ENCODE data around the gene PRKAR1B.
A peak's percentile ranks its signal among the peaks of the same experiment; 100 is the strongest.

The PRKAR1B gene

GRCh38 chr7:631291-631711 lies 95.8 kb downstream of the PRKAR1B start:
- Histone ChIP-seq H3K9me3 (peaks cover under 1% of the 10 kb centered on the region; the same call in 1 of the 2 replicates), H3K36me3 (no peaks in the 10 kb centered on the region), H3K4me2 (no peak overlapping the region), H3K27ac (no peak overlapping the region), H3K9ac (no peak overlapping the region), H3K4me3 (no peak overlapping the region), H3K27me3 (no peaks in the 10 kb centered on the region), H4K20me1 (peaks cover 13% of the 10 kb centered on the region), H3K4me1 (peaks cover 18% of the 10 kb centered on the region)
- TF ChIP-seq Cebpa-rat (IDR thresholded peaks at IDR 0.05) = no peak

GRCh38 chr7:630539-630938 lies 96.5 kb downstream of the PRKAR1B start:
- no peaks in the 10 kb centered on the region for H3K27me3 ChIP-seq
- H3K9me3 ChIP-seq = peaks cover 8% of the 10 kb centered on the region
- H3K36me3 ChIP-seq = no peaks in the 10 kb centered on the region
- H4K20me1 ChIP-seq = peaks cover 13% of the 10 kb centered on the region
- no peak overlapping the region for H3K4me2 ChIP-seq
- TF ChIP-seq Cebpa-rat (IDR thresholded peaks at IDR 0.05) = no peak
- no peak overlapping the region for H3K9ac ChIP-seq
- H3K4me3 ChIP-seq = no peak overlapping the region
- no peak overlapping the region for H3K27ac ChIP-seq
- H3K4me1 ChIP-seq = peaks cover 16% of the 10 kb centered on the region

- H4K20me1 ChIP-seq = peaks cover 13% of the 10 kb centered on the region
- H3K27ac ChIP-seq = no peak overlapping the region
- TF ChIP-seq Cebpa-rat (IDR thresholded peaks at IDR 0.05) = no peak
- H3K9ac ChIP-seq = no peak overlapping the region
- H3K36me3 ChIP-seq = no peaks in the 10 kb centered on the region
- H3K27me3 ChIP-seq = no peaks in the 10 kb centered on the region
- no peak overlapping the region for H3K4me2 ChIP-seq
- peaks cover 16% of the 10 kb centered on the region for H3K4me1 ChIP-seq
- H3K9me3 ChIP-seq = peaks cover 12% of the 10 kb centered on the region
- no peak overlapping the region for H3K4me3 ChIP-seq
Observed at GRCh38 chr7:630111-630511, 97.0 kb downstream of the PRKAR1B start.

- H4K20me1 ChIP-seq = peaks cover 13% of the 10 kb centered on the region
- no peak for TF ChIP-seq Cebpa-rat (IDR thresholded peaks at IDR 0.05)
- H3K4me3 ChIP-seq = no peak overlapping the region
- peak overlapping the region; percentile 88 for H3K4me2 ChIP-seq
- H3K9me3 ChIP-seq = peaks cover 25% of the 10 kb centered on the region
- H3K9ac ChIP-seq = no peak overlapping the region
- H3K27me3 ChIP-seq = no peaks in the 10 kb centered on the region
- peaks cover 17% of the 10 kb centered on the region for H3K4me1 ChIP-seq
- H3K27ac ChIP-seq = no peak overlapping the region
- H3K36me3 ChIP-seq = no peaks in the 10 kb centered on the region
Observed at GRCh38 chr7:628826-629225, 98.3 kb downstream of the PRKAR1B start.

GRCh38 chr7:628402-628763 lies 98.7 kb downstream of the PRKAR1B start:
- H3K4me2 ChIP-seq = peak overlapping the region; percentile 88
- no peak overlapping the region for H3K27ac ChIP-seq
- peaks cover 21% of the 10 kb centered on the region for H3K4me1 ChIP-seq
- no peaks in the 10 kb centered on the region for H3K27me3 ChIP-seq
- no peak overlapping the region for H3K9ac ChIP-seq
- no peak overlapping the region for H3K4me3 ChIP-seq
- TF ChIP-seq Cebpa-rat (IDR thresholded peaks at IDR 0.05) = no peak
- H4K20me1 ChIP-seq = peaks cover 13% of the 10 kb centered on the region
- H3K36me3 ChIP-seq = no peaks in the 10 kb centered on the region
- H3K9me3 ChIP-seq = peaks cover 29% of the 10 kb centered on the region

- no peak for TF ChIP-seq Cebpa-rat (IDR thresholded peaks at IDR 0.05)
- no peak overlapping the region for H3K4me3 ChIP-seq
- peak overlapping the region; percentile 88 for H3K4me2 ChIP-seq
- H3K9me3 ChIP-seq = peaks cover 31% of the 10 kb centered on the region
- H3K36me3 ChIP-seq = no peaks in the 10 kb centered on the region
- peaks cover 13% of the 10 kb centered on the region for H4K20me1 ChIP-seq
- no peaks in the 10 kb centered on the region for H3K27me3 ChIP-seq
- no peak overlapping the region for H3K9ac ChIP-seq
- H3K27ac ChIP-seq = no peak overlapping the region
- H3K4me1 ChIP-seq = peaks cover 27% of the 10 kb centered on the region
Observed at GRCh38 chr7:627661-628401, 99.2 kb downstream of the PRKAR1B start.

DNA sequence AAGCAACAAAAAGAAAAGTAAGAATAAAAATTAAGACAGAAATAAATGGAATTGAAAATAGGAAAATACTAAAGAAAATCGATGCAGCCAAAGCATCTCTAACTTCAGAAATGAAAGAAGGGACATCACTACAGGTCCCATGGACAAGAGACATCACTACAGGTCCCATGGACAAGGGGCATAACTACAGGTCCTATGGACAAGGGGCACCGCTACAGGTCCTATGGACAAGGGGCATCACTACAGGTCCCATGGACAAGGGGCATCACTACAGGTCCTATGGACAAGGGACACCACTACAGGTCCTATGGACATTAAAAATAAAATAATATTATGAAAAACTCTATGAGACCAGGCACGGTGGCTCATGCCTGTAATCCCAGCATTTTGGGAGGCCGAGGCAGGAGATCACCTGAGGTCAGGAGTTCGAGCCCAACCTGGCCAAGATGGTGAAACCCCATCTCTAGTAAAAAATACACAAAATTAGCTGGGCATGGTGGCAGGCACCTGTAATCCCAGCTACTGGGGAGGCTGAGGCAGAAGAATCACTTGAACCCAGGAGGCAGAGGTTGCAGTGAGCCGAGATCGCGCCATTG lies 101.6 kb downstream of the PRKAR1B start:
- H3K36me3 ChIP-seq = peaks cover 9% of the 10 kb centered on the region; the same call in 1 of the 2 replicates
- peaks cover 31% of the 10 kb centered on the region for H3K4me1 ChIP-seq
- no peak for TF ChIP-seq Cebpa-rat (IDR thresholded peaks at IDR 0.05)
- H3K4me2 ChIP-seq = no peak overlapping the region
- peaks cover 13% of the 10 kb centered on the region for H4K20me1 ChIP-seq
- no peak overlapping the region for H3K4me3 ChIP-seq
- no peak overlapping the region for H3K9ac ChIP-seq
- no peaks in the 10 kb centered on the region for H3K27me3 ChIP-seq
- H3K27ac ChIP-seq = no peak overlapping the region
- peaks cover 48% of the 10 kb centered on the region for H3K9me3 ChIP-seq

DNA sequence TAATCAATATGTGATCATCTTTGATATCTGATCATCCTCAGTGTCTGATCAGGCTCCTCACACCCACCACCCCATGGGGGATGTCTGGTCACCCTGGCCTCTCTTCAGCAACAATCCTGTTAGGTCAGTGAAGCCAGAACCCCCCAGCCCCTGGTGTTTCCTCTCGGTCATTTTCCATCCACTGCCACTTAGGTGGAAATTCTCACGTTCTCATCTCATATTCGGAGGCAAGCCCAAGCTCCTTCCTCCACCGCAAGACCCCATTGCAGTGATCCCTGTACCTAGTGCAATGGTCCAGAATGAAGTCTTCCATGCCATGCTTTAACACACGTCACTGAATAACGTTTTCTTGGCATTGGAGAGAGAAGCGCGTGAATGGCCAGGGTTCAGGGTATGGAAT lies 103.6 kb downstream of the PRKAR1B start:
- Histone ChIP-seq H3K4me2 (peak overlapping the region; percentile 41), H3K27me3 (no peaks in the 10 kb centered on the region), H3K4me1 (peaks cover 42% of the 10 kb centered on the region), H3K9me3 (peaks cover 56% of the 10 kb centered on the region), H3K27ac (no peak overlapping the region), H4K20me1 (peaks cover 6% of the 10 kb centered on the region), H3K36me3 (peaks cover 9% of the 10 kb centered on the region; the same call in 1 of the 2 replicates), H3K4me3 (no peak overlapping the region), H3K9ac (no peak overlapping the region)
- TF ChIP-seq Cebpa-rat (IDR thresholded peaks at IDR 0.05) = no peak

GRCh38 chr7:621572-622285 lies 105.4 kb downstream of the PRKAR1B start:
- no peak overlapping the region for H3K27ac ChIP-seq
- no peak overlapping the region for H3K9ac ChIP-seq
- TF ChIP-seq Cebpa-rat (IDR thresholded peaks at IDR 0.05) = no peak
- peaks cover 56% of the 10 kb centered on the region for H3K9me3 ChIP-seq
- no peaks in the 10 kb centered on the region for H4K20me1 ChIP-seq
- no peaks in the 10 kb centered on the region for H3K27me3 ChIP-seq
- H3K36me3 ChIP-seq = peaks cover 9% of the 10 kb centered on the region; the same call in 1 of the 2 replicates
- H3K4me3 ChIP-seq = no peak overlapping the region
- H3K4me2 ChIP-seq = no peak overlapping the region
- H3K4me1 ChIP-seq = peaks cover 47% of the 10 kb centered on the region

- Histone ChIP-seq H3K4me3 (no peak overlapping the region), H3K27ac (no peak overlapping the region), H3K27me3 (no peaks in the 10 kb centered on the region), H3K4me2 (no peak overlapping the region), H4K20me1 (no peaks in the 10 kb centered on the region), H3K9me3 (peaks cover 51% of the 10 kb centered on the region), H3K4me1 (peaks cover 56% of the 10 kb centered on the region), H3K9ac (no peak overlapping the region), H3K36me3 (peaks cover 9% of the 10 kb centered on the region; the same call in 1 of the 2 replicates)
- no peak for TF ChIP-seq Cebpa-rat (IDR thresholded peaks at IDR 0.05)
Observed at GRCh38 chr7:620885-621284, 106.2 kb downstream of the PRKAR1B start.

Data from BLaER1 (cell line).